Measurements from ENCODE around the gene MND1. TPM values are rescaled to one million over a fixed set of nuclear protein-coding genes. Genes with fewer than 3 reads are reported as not detected.
A peak's percentile ranks its signal among the peaks of the same experiment; 100 is the strongest.

The MND1 gene
- total RNA-seq, 1 donor from 2014 or later = 9.7 TPM

- Mint-ChIP-seq H3K4me1 (ENCODE audit: low read depth) (no peaks in the 10 kb centered on the region), H3K4me3 (ENCODE audit: low read depth) (no peak overlapping the region), H3K27me3 (no peaks in the 10 kb centered on the region), H3K9me3 (ENCODE audit: low read depth) (no peaks in the 10 kb centered on the region), H3K36me3 (ENCODE audit: insufficient read depth) (peaks cover 17% of the 10 kb centered on the region), H3K27ac (no peak overlapping the region)
- no peak for DNase-seq (ENCODE audit: low spot score, unreplicated experiment)
- TF ChIP-seq CTCF (IDR thresholded peaks at IDR 0.05; ENCODE audit: unreplicated experiment) = no peak
These were observed 33.7 kb upstream of the MND1 start for GRCh38 chr4:153310793-153311192.

GRCh38 chr4:153314915-153315314 lies 29.6 kb upstream of the MND1 start:
- Mint-ChIP-seq H3K27ac (no peak overlapping the region), H3K9me3 (ENCODE audit: low read depth) (no peaks in the 10 kb centered on the region), H3K4me3 (ENCODE audit: low read depth) (no peak overlapping the region), H3K36me3 (ENCODE audit: insufficient read depth) (peaks cover 16% of the 10 kb centered on the region), H3K27me3 (no peaks in the 10 kb centered on the region), H3K4me1 (ENCODE audit: low read depth) (no peaks in the 10 kb centered on the region)
- TF ChIP-seq CTCF (IDR thresholded peaks at IDR 0.05; ENCODE audit: unreplicated experiment) = no peak
- no peak for DNase-seq (ENCODE audit: low spot score, unreplicated experiment)

- Mint-ChIP-seq H3K9me3 (ENCODE audit: low read depth) (no peaks in the 10 kb centered on the region), H3K27me3 (no peaks in the 10 kb centered on the region), H3K27ac (no peak overlapping the region), H3K4me3 (ENCODE audit: low read depth) (no peak overlapping the region), H3K36me3 (ENCODE audit: insufficient read depth) (peaks cover 14% of the 10 kb centered on the region), H3K4me1 (ENCODE audit: low read depth) (no peaks in the 10 kb centered on the region)
- no peak for DNase-seq (ENCODE audit: low spot score, unreplicated experiment)
- peak; percentile 75 for TF ChIP-seq CTCF (IDR thresholded peaks at IDR 0.05; ENCODE audit: unreplicated experiment)
These were observed 25.7 kb upstream of the MND1 start for GRCh38 chr4:153318696-153319320.

- no peak overlapping the region for H3K4me3 Mint-ChIP-seq (ENCODE audit: low read depth)
- DNase-seq (ENCODE audit: low spot score, unreplicated experiment) = no peak
- no peak overlapping the region for H3K27ac Mint-ChIP-seq
- H3K36me3 Mint-ChIP-seq (ENCODE audit: insufficient read depth) = peaks cover 8% of the 10 kb centered on the region
- no peaks in the 10 kb centered on the region for H3K9me3 Mint-ChIP-seq (ENCODE audit: low read depth)
- peaks cover 4% of the 10 kb centered on the region for H3K4me1 Mint-ChIP-seq (ENCODE audit: low read depth)
- no peak for TF ChIP-seq CTCF (IDR thresholded peaks at IDR 0.05; ENCODE audit: unreplicated experiment)
- H3K27me3 Mint-ChIP-seq = no peaks in the 10 kb centered on the region
These were observed 21.7 kb upstream of the MND1 start for GRCh38 chr4:153322791-153323190.

- DNase-seq (ENCODE audit: low spot score, unreplicated experiment) = no peak
- Mint-ChIP-seq H3K27me3 (no peaks in the 10 kb centered on the region), H3K4me1 (ENCODE audit: low read depth) (peaks cover 4% of the 10 kb centered on the region), H3K27ac (no peak overlapping the region), H3K4me3 (ENCODE audit: low read depth) (no peak overlapping the region), H3K9me3 (ENCODE audit: low read depth) (no peaks in the 10 kb centered on the region), H3K36me3 (ENCODE audit: insufficient read depth) (peaks cover 6% of the 10 kb centered on the region)
- TF ChIP-seq CTCF (IDR thresholded peaks at IDR 0.05; ENCODE audit: unreplicated experiment) = no peak
These were observed 20.4 kb upstream of the MND1 start for GRCh38 chr4:153324046-153324445.

Measured in progenitor cell of endocrine pancreas (in vitro differentiated cells).